ENCODE data around the gene SREBF1.

- TF ChIP-seq CTCF (IDR thresholded peaks at IDR 0.05; ENCODE audit: borderline replicate concordance, extremely low read depth, low read length, poor library complexity, severe bottlenecking): no peak
- TF ChIP-seq EZH2 (IDR thresholded peaks at IDR 0.05; ENCODE audit: borderline replicate concordance, low read depth, low read length, severe bottlenecking): no peak
These were observed 52.7 kb downstream of the SREBF1 start for GRCh38 chr17:17783825-17784656.
